KOPT-K1 (cell line): Measurements from ENCODE around the gene ITGA7.

Experiments
- H3K27ac ChIP-seq: fragments of 200-600 bp; sonication (generic); 2 replicates; pipeline ENCODE4 v1.5.1; 2016; ENCODE audit warnings: antibody characterized with exemption, mild to moderate bottlenecking, low read depth, low read length; ENCODE audit not compliant: poor library complexity, severe bottlenecking
- H3K36me3 ChIP-seq: fragments of 200-600 bp; sonication (generic); 2 replicates; pipeline ENCODE4 v1.5.1; 2017; ENCODE audit warnings: antibody characterized with exemption, mild to moderate bottlenecking, low read length, moderate library complexity; ENCODE audit not compliant: insufficient read depth
- H3K9me3 ChIP-seq: fragments of 200-600 bp; sonication (generic); 2 replicates; pipeline ENCODE4 v1.5.1; 2017; ENCODE audit warnings: antibody characterized with exemption, low read length, mild to moderate bottlenecking; ENCODE audit not compliant: insufficient read depth, poor library complexity, severe bottlenecking

The ITGA7 gene

DNA sequence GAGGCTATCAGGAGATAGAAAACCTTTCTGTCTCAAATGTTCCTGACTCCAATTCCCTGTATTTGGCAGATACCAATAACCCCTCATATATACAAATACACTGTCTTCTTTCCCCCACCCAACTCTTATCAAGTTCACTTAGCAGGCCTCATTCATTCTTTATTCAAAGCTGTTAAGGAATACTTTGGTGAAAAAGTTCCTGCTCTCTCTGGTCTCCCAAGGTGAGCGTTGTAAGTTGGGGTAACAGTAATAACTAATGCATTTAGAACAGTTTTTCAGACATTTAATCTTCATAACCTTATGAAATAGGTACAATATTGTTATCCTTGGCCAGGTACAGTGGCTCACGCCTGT lies 31.3 kb upstream of the ITGA7 start:
- H3K36me3 ChIP-seq = no peaks in the 10 kb centered on the region
- no peak overlapping the region for H3K27ac ChIP-seq
- no peaks in the 10 kb centered on the region for H3K9me3 ChIP-seq

- no peaks in the 10 kb centered on the region for H3K36me3 ChIP-seq
- no peaks in the 10 kb centered on the region for H3K9me3 ChIP-seq
- H3K27ac ChIP-seq = peak overlapping the region; percentile 75
Observed at GRCh38 chr12:55738123-55739024, 30.7 kb upstream of the ITGA7 start.

- Histone ChIP-seq H3K9me3 (no peaks in the 10 kb centered on the region), H3K36me3 (no peaks in the 10 kb centered on the region), H3K27ac (peak overlapping the region; percentile 75)
Observed at GRCh38 chr12:55737581-55738122, 29.9 kb upstream of the ITGA7 start.

- Histone ChIP-seq H3K9me3 (no peaks in the 10 kb centered on the region), H3K27ac (peak overlapping the region; percentile 75), H3K36me3 (no peaks in the 10 kb centered on the region)
Observed at GRCh38 chr12:55736780-55737580, 29.3 kb upstream of the ITGA7 start.

DNA sequence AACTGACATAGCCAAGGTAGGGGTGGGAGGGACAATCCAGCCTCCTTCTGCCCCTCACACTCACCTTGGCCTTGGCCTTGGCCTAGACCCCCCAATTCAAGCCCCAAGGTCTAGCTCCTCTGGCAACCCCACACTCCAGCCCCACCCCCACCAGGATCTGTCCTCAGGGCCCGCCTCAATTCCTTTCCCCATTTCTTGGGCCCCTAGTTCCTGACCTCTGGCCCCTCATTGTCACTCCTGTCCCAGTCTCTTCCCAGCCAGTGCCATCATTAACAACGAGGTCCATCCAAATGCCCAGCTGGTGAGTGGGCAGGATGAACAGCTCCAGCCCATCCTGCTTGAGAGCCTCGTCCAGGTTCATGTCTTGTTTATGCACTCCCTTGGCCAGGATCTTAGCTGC lies 28.4 kb upstream of the ITGA7 start:
- no peaks in the 10 kb centered on the region for H3K9me3 ChIP-seq
- H3K36me3 ChIP-seq = no peaks in the 10 kb centered on the region
- H3K27ac ChIP-seq = no peak overlapping the region

DNA sequence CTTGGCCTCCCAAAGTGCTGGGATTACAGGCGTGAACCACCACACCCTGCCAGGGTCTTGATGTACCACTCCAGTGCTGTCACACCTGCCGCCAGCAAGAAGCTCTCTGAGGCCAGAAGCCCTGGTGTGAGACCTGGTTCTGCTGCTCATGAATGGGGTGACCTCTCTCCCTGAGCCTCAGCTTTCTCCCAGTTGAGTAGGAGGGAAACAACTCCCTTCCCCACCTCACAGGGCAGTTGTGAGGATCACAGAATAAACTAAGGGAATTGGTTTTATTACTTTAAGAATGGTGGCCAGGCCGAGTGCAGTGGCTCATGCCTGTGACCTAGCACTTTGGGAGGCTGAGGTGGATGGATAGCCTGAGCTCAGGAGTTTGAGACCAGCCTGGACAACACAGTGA lies 26.9 kb upstream of the ITGA7 start:
- Histone ChIP-seq H3K36me3 (no peaks in the 10 kb centered on the region), H3K27ac (no peak overlapping the region), H3K9me3 (no peaks in the 10 kb centered on the region)

DNA sequence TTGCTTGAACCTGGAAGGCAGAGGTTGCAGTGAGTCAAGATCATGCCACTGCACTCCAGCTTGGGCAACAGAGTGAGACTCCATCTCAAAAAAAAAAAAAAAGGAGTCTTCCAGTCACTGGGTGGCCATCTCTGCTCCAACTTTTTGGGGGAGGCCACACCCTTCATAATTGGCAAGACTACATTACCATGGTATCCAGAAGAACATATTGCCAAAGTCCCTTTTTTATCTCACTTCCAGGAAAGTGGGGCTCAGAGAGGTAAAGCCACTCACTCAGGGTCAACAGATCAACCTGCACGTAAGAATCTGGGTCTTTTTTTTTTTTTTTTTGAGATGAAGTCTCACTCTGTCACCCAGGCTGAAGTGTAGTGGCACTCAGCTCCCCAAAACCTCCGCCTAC lies 26.2 kb upstream of the ITGA7 start:
- Histone ChIP-seq H3K27ac (no peak overlapping the region), H3K9me3 (no peaks in the 10 kb centered on the region), H3K36me3 (no peaks in the 10 kb centered on the region)

- H3K27ac ChIP-seq = no peak overlapping the region
- no peaks in the 10 kb centered on the region for H3K36me3 ChIP-seq
- no peaks in the 10 kb centered on the region for H3K9me3 ChIP-seq
Observed at GRCh38 chr12:55733021-55733555, 25.4 kb upstream of the ITGA7 start.

DNA sequence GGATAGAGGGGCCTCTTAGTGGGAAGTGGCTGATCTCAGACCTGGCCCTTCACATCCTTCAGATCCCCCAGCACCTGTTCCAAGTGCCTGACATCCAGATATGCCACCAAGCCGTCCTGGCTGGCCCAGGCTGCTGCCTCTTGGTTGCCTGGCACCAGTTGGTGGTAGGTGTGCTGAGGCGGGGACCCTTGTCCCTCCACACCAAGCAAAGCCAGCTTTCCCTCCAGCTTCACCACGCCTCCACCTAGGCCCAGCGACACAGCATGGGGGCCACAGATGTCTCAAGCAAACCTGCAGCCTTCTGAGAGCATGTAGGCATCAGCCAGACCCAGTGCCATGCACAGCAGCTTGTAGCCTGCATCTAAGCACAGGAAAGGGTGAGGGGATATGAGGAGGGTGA lies 24.6 kb upstream of the ITGA7 start:
- H3K9me3 ChIP-seq = no peaks in the 10 kb centered on the region
- H3K27ac ChIP-seq = peak overlapping the region; percentile 16
- peaks cover under 1% of the 10 kb centered on the region; the same call in 1 of the 2 replicates for H3K36me3 ChIP-seq

- peak overlapping the region; percentile 78 for H3K27ac ChIP-seq
- H3K36me3 ChIP-seq = peaks cover 20% of the 10 kb centered on the region; the same call in 1 of the 2 replicates
- H3K9me3 ChIP-seq = no peaks in the 10 kb centered on the region
Observed at GRCh38 chr12:55729819-55730818, 22.4 kb upstream of the ITGA7 start.

DNA sequence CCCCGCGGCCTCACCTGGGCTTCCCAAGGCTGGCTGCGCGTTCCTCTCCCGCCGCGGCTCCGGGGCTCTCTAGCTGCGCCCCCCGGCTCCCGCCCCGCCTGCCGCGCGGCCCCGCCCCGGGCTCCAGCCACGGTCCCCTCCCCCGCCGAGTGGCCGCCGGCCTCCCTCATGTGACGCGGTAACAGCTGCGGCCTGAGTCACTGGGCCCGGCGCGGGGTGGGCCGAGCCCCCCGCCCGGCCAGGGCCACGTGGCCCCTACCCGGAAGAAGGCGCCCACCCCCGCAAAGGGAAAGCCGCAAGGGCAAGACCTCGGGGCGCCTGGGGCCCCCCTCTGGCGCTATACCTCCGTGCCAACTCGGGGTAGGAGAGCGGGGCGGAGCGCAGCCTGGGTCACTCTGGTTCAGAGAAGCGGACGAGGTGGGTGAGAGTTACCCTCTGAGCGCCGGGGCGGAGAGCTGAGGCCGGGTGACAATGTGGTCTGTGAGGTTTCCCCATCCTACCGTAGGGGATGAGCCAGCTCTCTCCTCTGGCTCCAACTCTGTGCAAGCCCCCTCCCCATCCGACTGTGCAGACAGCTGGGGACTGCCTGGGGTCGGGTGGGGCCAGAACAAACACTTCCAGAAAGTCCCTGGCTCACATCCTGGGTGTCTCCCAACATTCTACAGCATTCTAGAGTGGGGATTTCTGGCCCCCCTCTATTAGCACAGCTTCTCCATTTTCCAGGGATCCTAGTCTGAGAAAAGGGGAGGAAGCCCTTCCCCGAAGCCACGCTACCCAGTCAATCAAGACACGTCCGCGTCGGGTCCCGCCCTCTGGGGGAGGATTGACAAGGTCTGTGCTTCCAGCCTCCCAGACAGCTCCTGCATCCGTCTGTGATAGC lies 21.5 kb upstream of the ITGA7 start, which contains the start of gene CD63:
CD63 (minus strand) TSS at position 71 of the 880 bp plus-strand sequence. CDS start 668 bp downstream, outside the sequence.
- H3K27ac ChIP-seq = peak within 1 kb of the TSS; percentile 78
- H3K9me3 ChIP-seq = no peaks in the 10 kb centered on the region
- H3K36me3 ChIP-seq = peaks cover 28% of the 10 kb centered on the region

DNA sequence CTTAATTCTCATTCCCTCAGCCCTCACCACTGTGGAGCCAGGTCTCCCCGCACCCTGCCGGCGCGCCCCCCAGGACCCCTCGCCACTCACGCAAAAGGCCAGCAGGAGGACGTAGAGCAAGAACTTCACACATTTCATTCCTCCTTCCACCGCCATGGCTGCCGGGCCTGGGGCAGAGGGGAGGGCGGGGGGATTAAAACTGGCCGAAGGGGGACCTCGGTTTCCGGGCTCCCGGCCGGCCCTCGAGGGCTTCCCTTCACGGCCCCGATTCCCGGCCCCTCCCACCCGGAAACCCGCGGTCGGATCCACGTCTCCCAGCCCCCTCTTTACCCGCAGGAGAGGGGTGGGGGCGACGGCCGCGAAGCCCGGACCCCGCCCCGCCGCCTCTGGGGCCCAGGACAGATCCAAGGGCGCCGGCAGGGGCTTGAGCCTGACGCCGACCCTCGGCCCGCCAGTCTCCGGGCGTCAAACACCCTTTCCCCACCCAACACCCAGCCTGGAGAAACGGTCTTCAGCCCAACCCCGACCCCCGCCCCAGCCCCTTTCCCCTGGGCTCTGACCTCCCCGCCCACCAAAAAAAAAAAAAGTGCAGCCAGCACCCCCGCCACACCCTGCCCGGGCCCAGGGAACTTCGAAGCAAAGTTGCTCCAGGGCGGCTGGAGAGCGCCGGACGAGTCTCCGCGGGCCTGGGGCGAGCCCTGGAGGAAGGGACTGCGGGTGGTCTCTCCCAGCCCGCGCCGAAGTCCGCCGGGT lies 20.7 kb upstream of the ITGA7 start:
- Histone ChIP-seq H3K36me3 (peaks cover 35% of the 10 kb centered on the region), H3K27ac (peak overlapping the region; percentile 78), H3K9me3 (no peaks in the 10 kb centered on the region)
